Measurements from ENCODE around the gene MACF1. TPM values are rescaled to one million over a fixed set of nuclear protein-coding genes. Genes with fewer than 3 reads are reported as not detected.
A peak's percentile ranks its signal among the peaks of the same experiment; 100 is the strongest.

Gene MACF1
- total and polyA plus RNA-seq, 10 donors, result 50.8 to 641 (median 414) TPM

- Histone ChIP-seq H3K4me1 (peaks cover 0 to 42% (median 21%) of the 10 kb centered on the region in 6 donors), H3K4me3 (no peak overlapping the region), H3K9me3 (no peaks in the 10 kb centered on the region), H3K27ac (no peak overlapping the region), H3K27me3 (replicated peaks in 1 of 7) (no peaks in the 10 kb centered on the region), H3K36me3 (no peaks in the 10 kb centered on the region)
- DNase-seq, result no peak
- TF ChIP-seq POLR2A (IDR thresholded peaks at IDR 0.05), result no peak
- TF ChIP-seq CTCF (IDR thresholded peaks at IDR 0.05 in 8 of 11, conservative IDR thresholded peaks at IDR 0.05 in 3 of 11), result no peak
- no peak for TF ChIP-seq POLR2AphosphoS5 (IDR thresholded peaks at IDR 0.05)
- intact Hi-C loops (cut with DNase I; ENCODE audit: low total_unique reads), result no loop called here
- WGBS, 5 donors, result 92 to 99% (median 96%) methylated on average over 9 of the region's 9 CpGs
Measured at GRCh38 chr1:39168301-39169080, 36.0 kb upstream of the MACF1 start.

- Histone ChIP-seq H3K27me3 (replicated peaks in 1 of 7) (no peaks in the 10 kb centered on the region), H3K36me3 (no peaks in the 10 kb centered on the region), H3K27ac (no peak overlapping the region), H3K4me1 (peaks cover 0 to 53% (median 25%) of the 10 kb centered on the region in 6 donors), H3K9me3 (no peaks in the 10 kb centered on the region), H3K4me3 (no peak overlapping the region)
- no peak for TF ChIP-seq CTCF (IDR thresholded peaks at IDR 0.05 in 8 of 11, conservative IDR thresholded peaks at IDR 0.05 in 3 of 11)
- TF ChIP-seq POLR2A (IDR thresholded peaks at IDR 0.05), result no peak
- no peak for TF ChIP-seq POLR2AphosphoS5 (IDR thresholded peaks at IDR 0.05)
- intact Hi-C loops (cut with DNase I; ENCODE audit: low total_unique reads), result no loop called here
- WGBS, 5 donors, result 87 to 94% (median 90%) methylated on average over 9 of the region's 9 CpGs
- DNase-seq, result no peak
Measured at GRCh38 chr1:39170731-39171667, 33.5 kb upstream of the MACF1 start.

- intact Hi-C loops (cut with DNase I; ENCODE audit: low total_unique reads), result no loop called here
- H3K4me3 ChIP-seq, result no peak overlapping the region
Measured at GRCh38 chr1:39173119-39173994, 31.1 kb upstream of the MACF1 start.

More at GRCh38 chr1:39173119-39173994, 31.1 kb upstream of the MACF1 start:
- H3K27me3 ChIP-seq (replicated peaks in 1 of 7), result no peaks in the 10 kb centered on the region
- H3K4me1 ChIP-seq, result peaks cover 0 to 53% (median 27%) of the 10 kb centered on the region in 6 donors
- DNase-seq, result no peak
- 83 to 90% (median 86%) methylated on average over 9 of the region's 9 CpGs for WGBS, 5 donors
- no peaks in the 10 kb centered on the region for H3K36me3 ChIP-seq
- H3K27ac ChIP-seq, result peak overlapping the region in 5 of 8 donors; percentile 13 to 57 (median 47)
- no peak for TF ChIP-seq POLR2AphosphoS5 (IDR thresholded peaks at IDR 0.05)
- no peak for TF ChIP-seq POLR2A (IDR thresholded peaks at IDR 0.05)
- TF ChIP-seq CTCF (IDR thresholded peaks at IDR 0.05 in 8 of 11, conservative IDR thresholded peaks at IDR 0.05 in 3 of 11), result no peak
- H3K9me3 ChIP-seq, result no peaks in the 10 kb centered on the region

Measured in spleen (tissue), 11 donors.